ENCODE data around the gene AATF.

DNA sequence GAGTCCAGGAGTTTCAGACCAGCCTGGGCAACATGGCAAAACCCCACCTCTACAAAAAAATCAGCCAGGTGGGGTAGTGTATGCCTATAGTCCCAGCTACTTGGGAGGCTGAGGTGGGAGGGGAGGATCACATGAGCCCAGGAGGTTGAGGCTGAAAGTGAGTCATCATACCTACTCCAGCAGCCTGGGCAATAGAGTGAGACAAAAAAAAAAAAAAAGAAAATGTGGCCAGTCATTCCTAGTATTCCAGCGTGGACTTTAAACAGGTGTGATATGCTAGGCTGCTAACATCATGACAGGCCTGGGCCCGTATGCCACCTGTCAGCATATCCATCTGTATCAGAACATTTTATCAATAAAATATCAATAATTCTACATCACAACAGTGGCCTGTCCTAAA lies 143.3 kb downstream of the AATF start:
- TF ChIP-seq, protein P1, sequence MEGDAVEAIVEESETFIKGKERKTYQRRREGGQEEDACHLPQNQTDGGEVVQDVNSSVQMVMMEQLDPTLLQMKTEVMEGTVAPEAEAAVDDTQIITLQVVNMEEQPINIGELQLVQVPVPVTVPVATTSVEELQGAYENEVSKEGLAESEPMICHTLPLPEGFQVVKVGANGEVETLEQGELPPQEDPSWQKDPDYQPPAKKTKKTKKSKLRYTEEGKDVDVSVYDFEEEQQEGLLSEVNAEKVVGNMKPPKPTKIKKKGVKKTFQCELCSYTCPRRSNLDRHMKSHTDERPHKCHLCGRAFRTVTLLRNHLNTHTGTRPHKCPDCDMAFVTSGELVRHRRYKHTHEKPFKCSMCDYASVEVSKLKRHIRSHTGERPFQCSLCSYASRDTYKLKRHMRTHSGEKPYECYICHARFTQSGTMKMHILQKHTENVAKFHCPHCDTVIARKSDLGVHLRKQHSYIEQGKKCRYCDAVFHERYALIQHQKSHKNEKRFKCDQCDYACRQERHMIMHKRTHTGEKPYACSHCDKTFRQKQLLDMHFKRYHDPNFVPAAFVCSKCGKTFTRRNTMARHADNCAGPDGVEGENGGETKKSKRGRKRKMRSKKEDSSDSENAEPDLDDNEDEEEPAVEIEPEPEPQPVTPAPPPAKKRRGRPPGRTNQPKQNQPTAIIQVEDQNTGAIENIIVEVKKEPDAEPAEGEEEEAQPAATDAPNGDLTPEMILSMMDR (IDR thresholded peaks at IDR 0.05), result no peak
- no peak for TF ChIP-seq POLR2A (IDR thresholded peaks at IDR 0.05)
